ENCODE measurements around the gene SHB. TPM values are rescaled to one million over a fixed set of nuclear protein-coding genes. Genes with fewer than 3 reads are reported as not detected.
"Not testable (repeated sequence)": the region's sequence is repeated elsewhere in the genome, so short reads cannot be mapped to it uniquely, and the experiment has no call there.

The SHB gene
- total RNA-seq, 4 donors from 2014 or later, result 27.6 to 42.6 (median 34.5) TPM

GRCh38 chr9:37902131-37902530 is 166.9 kb downstream of the SHB start:
- intact Hi-C loops (cut with DNase I; ENCODE audit: low total_unique reads), result no loop called here
- no peak for DNase-seq (ENCODE audit: low spot score in 2 of 2)
- no peak overlapping the region for H3K4me3 ChIP-seq (ENCODE audit: low read depth, poor library complexity, severe bottlenecking)
- TF ChIP-seq CTCF (IDR thresholded peaks at IDR 0.05) (no peak), POLR2A (IDR thresholded peaks at IDR 0.05) (no peak)

GRCh38 chr9:37899041-37899440 is 170.0 kb downstream of the SHB start:
- no peak for DNase-seq (ENCODE audit: low spot score in 2 of 2)
- intact Hi-C loops (cut with DNase I; ENCODE audit: low total_unique reads), result no loop called here
- H3K4me3 ChIP-seq (ENCODE audit: low read depth, poor library complexity, severe bottlenecking), result no peak overlapping the region
- 74 to 91% methylated on average over 2 of the region's 2 CpGs for WGBS, 2 donors
- TF ChIP-seq CTCF (IDR thresholded peaks at IDR 0.05) (no peak), POLR2A (IDR thresholded peaks at IDR 0.05) (no peak)

- TF ChIP-seq POLR2A (IDR thresholded peaks at IDR 0.05) (no peak), CTCF (IDR thresholded peaks at IDR 0.05) (no peak)
- DNase-seq (ENCODE audit: low spot score in 2 of 2), result no peak
- intact Hi-C loops (cut with DNase I; ENCODE audit: low total_unique reads), result no loop called here
- H3K4me3 ChIP-seq (ENCODE audit: low read depth, poor library complexity, severe bottlenecking), result no peak overlapping the region
- 49 to 56% methylated on average over 2 of the region's 2 CpGs for WGBS, 2 donors
These were observed 171.4 kb downstream of the SHB start for GRCh38 chr9:37897665-37898064.

GRCh38 chr9:37892063-37892462 is 177.0 kb downstream of the SHB start:
- DNase-seq (ENCODE audit: low spot score in 2 of 2), result no peak
- no peak overlapping the region for H3K4me3 ChIP-seq (ENCODE audit: low read depth, poor library complexity, severe bottlenecking)
- TF ChIP-seq CTCF (IDR thresholded peaks at IDR 0.05), result no peak
- intact Hi-C loops (cut with DNase I; ENCODE audit: low total_unique reads), result no loop called here
- WGBS, 2 donors, result 86 to 88% methylated on average over 8 of the region's 8 CpGs

- intact Hi-C loops (cut with DNase I; ENCODE audit: low total_unique reads); DNase-seq (ENCODE audit: low spot score in 2 of 2): not testable (repeated sequence)
These were observed 178.0 kb downstream of the SHB start for GRCh38 chr9:37891042-37891441.

GRCh38 chr9:37889536-37889935 is 179.5 kb downstream of the SHB start:
- intact Hi-C loops (cut with DNase I; ENCODE audit: low total_unique reads), result no loop called here
- no peak for TF ChIP-seq CTCF (IDR thresholded peaks at IDR 0.05)
- TF ChIP-seq POLR2A (IDR thresholded peaks at IDR 0.05), result no peak
- no peak for DNase-seq (ENCODE audit: low spot score in 2 of 2)
- H3K4me3 ChIP-seq (ENCODE audit: low read depth, poor library complexity, severe bottlenecking), result no peak overlapping the region

More at GRCh38 chr9:37891042-37891441, 178.0 kb downstream of the SHB start:
- H3K4me3 ChIP-seq (ENCODE audit: low read depth, poor library complexity, severe bottlenecking), result not testable (repeated sequence)
- WGBS, 2 donors, result 93 to 95% methylated on average over 14 to 17 of the region's 17 CpGs

GRCh38 chr9:37887977-37888583 is 180.9 kb downstream of the SHB start:
- intact Hi-C loops (cut with DNase I; ENCODE audit: low total_unique reads); DNase-seq (ENCODE audit: low spot score in 2 of 2); H3K4me3 ChIP-seq (ENCODE audit: low read depth, poor library complexity, severe bottlenecking): not testable (repeated sequence)
- 91 to 95% methylated on average over 11 of the region's 11 CpGs for WGBS, 2 donors

Data from lower leg skin (tissue), 4 donors.